Measurements from ENCODE around the gene MYBPH.

Gene MYBPH

GRCh38 chr1:203176273-203177035 lies 828 bp upstream of the MYBPH start:
- Histone ChIP-seq H3K27me3 (ENCODE audit: control insufficient read depth, insufficient read depth, low read length) (no peaks in the 10 kb centered on the region), H3K36me3 (ENCODE audit: insufficient read depth, low read length) (no peaks in the 10 kb centered on the region), H3K9ac (ENCODE audit: low read depth, low read length) (peak overlapping the region; percentile 66), H3K4me3 (ENCODE audit: low read length) (no peak overlapping the region), H3K4me1 (ENCODE audit: control insufficient read depth, insufficient read depth, low read length) (peaks cover 63% of the 10 kb centered on the region), H3K9me3 (replicated peaks; ENCODE audit: low read length) (no peaks in the 10 kb centered on the region), H3K4me2 (ENCODE audit: low read length) (peak overlapping the region; percentile 67)

DNA sequence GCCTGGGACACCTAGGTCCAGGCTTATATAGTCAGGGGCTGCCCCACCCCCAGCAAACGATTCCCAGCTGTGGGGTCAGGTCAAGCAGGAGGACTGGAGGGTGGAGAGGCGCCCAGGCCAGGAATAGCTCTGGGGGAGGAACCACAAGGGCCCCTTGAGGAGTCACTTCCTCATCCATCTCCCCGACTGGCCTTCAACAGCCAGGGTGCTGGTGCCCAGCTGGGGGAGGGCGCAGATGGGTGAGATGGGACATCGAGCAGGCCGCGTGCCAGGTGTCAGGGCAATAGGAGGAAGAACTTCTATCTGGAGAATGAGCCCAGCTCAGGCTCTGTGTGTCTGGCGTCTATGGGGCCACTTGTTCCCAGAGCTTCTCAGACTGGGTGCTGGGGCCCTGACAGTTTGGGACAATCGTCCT lies 208 bp upstream of the MYBPH start:
- no peaks in the 10 kb centered on the region for H3K36me3 ChIP-seq (ENCODE audit: insufficient read depth, low read length)
- peak overlapping the region; percentile 60 for H3K9ac ChIP-seq (ENCODE audit: low read depth, low read length)
- no peak overlapping the region for H3K4me3 ChIP-seq (ENCODE audit: low read length)
- H3K4me2 ChIP-seq (ENCODE audit: low read length), result peak overlapping the region; percentile 67
- H3K4me1 ChIP-seq (ENCODE audit: control insufficient read depth, insufficient read depth, low read length), result peaks cover 63% of the 10 kb centered on the region
- no peaks in the 10 kb centered on the region for H3K9me3 ChIP-seq (replicated peaks; ENCODE audit: low read length)
- no peaks in the 10 kb centered on the region for H3K27me3 ChIP-seq (ENCODE audit: control insufficient read depth, insufficient read depth, low read length)

DNA sequence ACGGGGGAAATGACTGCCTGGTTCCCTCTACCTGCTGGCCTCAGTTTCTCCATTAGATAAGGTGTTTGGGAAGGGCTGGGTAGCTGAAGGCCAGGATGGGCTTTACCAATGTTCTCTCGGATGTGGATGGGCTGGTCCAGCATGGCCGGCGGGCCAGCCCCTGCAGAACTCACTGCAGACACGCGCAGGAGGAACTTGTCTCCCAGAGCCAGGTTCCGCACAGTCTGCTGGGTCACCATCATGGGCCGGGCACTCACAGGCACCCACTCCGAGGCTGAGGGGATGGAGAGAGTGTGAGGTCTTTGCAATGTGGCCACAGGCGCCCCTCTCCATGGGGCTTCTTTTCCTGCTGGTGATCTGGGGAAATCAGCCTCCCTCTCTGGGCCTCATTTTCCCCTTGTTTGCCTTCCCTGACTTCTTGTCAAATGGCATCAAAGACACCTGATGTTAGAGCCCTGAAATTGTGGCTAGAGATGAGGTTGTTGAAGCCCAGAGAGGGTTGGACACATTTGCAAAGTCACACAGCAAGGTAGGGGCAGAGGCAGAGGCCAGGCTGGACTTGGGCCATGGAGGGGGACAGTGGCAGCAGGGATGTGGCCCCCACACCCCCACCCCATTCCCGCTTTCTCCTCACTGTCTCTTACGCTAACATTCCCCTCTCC lies 1.2 kb downstream of the MYBPH start:
- Histone ChIP-seq H3K9me3 (replicated peaks; ENCODE audit: low read length) (no peaks in the 10 kb centered on the region), H3K27me3 (ENCODE audit: control insufficient read depth, insufficient read depth, low read length) (no peaks in the 10 kb centered on the region), H3K4me1 (ENCODE audit: control insufficient read depth, insufficient read depth, low read length) (peaks cover 63% of the 10 kb centered on the region), H3K4me3 (ENCODE audit: low read length) (no peak overlapping the region), H3K9ac (ENCODE audit: low read depth, low read length) (no peak overlapping the region), H3K4me2 (ENCODE audit: low read length) (no peak overlapping the region), H3K36me3 (ENCODE audit: insufficient read depth, low read length) (no peaks in the 10 kb centered on the region)

DNA sequence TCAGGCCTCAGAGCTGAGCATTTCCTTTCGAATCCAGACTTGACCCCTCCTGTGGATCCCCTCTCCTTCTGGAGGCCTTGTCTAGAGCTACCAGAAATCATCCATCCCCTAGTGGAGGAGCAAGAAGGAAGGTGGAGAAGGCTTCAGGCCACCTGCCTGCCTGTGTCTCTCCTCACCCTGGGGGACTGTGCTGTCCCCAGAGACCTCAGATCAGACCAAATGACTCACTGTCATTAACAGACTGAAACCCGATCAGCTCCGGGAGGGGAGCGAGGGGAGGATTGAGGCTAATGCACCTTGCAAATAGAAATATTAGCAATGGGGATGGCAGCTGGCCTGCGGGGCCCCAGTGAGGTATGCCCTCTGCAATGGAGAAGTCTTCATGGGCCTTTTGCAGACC lies 2.1 kb downstream of the MYBPH start:
- H3K9ac ChIP-seq (ENCODE audit: low read depth, low read length), result peak overlapping the region; percentile 49
- no peak overlapping the region for H3K4me2 ChIP-seq (ENCODE audit: low read length)
- H3K36me3 ChIP-seq (ENCODE audit: insufficient read depth, low read length), result no peaks in the 10 kb centered on the region
- no peaks in the 10 kb centered on the region for H3K9me3 ChIP-seq (replicated peaks; ENCODE audit: low read length)
- H3K4me3 ChIP-seq (ENCODE audit: low read length), result no peak overlapping the region
- peaks cover 59% of the 10 kb centered on the region for H3K4me1 ChIP-seq (ENCODE audit: control insufficient read depth, insufficient read depth, low read length)
- no peaks in the 10 kb centered on the region for H3K27me3 ChIP-seq (ENCODE audit: control insufficient read depth, insufficient read depth, low read length)

DNA sequence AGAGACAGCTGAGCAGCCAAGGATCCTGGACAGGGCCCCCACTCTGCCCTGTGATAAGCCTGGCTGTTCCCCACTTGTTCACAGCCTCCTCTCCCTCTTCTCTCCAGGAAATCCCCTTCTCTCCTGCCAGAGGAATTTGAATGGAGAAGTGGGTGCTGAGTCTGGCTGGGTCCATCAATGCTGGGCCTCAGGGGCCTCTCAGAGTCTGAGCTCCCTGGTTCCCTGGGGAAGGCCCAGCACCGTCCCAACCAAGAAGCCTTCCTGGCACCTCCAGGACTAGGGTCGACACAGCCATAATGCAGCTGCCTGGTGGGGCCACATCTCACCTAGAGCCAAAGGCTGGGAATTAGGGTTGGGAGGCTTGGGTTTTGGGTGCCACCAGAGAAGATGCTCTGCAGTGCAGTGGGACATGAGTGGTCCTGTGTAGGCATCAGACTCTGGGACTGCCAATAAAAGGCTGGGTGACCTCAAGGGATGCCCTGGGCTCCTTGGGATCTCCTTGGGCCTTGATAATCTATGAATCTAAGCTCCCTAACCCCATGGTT lies 2.5 kb downstream of the MYBPH start:
- Histone ChIP-seq H3K4me1 (ENCODE audit: control insufficient read depth, insufficient read depth, low read length) (peaks cover 54% of the 10 kb centered on the region), H3K4me3 (ENCODE audit: low read length) (no peak overlapping the region), H3K36me3 (ENCODE audit: insufficient read depth, low read length) (no peaks in the 10 kb centered on the region), H3K9ac (ENCODE audit: low read depth, low read length) (peak overlapping the region; percentile 49), H3K4me2 (ENCODE audit: low read length) (no peak overlapping the region), H3K9me3 (replicated peaks; ENCODE audit: low read length) (no peaks in the 10 kb centered on the region), H3K27me3 (ENCODE audit: control insufficient read depth, insufficient read depth, low read length) (no peaks in the 10 kb centered on the region)

- H3K4me3 ChIP-seq (ENCODE audit: low read length), result no peak overlapping the region
- no peaks in the 10 kb centered on the region for H3K27me3 ChIP-seq (ENCODE audit: control insufficient read depth, insufficient read depth, low read length)
- no peaks in the 10 kb centered on the region for H3K36me3 ChIP-seq (ENCODE audit: insufficient read depth, low read length)
- H3K9me3 ChIP-seq (replicated peaks; ENCODE audit: low read length), result no peaks in the 10 kb centered on the region
- peak overlapping the region; percentile 11 for H3K9ac ChIP-seq (ENCODE audit: low read depth, low read length)
- no peak overlapping the region for H3K4me2 ChIP-seq (ENCODE audit: low read length)
- H3K4me1 ChIP-seq (ENCODE audit: control insufficient read depth, insufficient read depth, low read length), result peaks cover 47% of the 10 kb centered on the region
These were observed 3.2 kb downstream of the MYBPH start for GRCh38 chr1:203172184-203173010.

DNA sequence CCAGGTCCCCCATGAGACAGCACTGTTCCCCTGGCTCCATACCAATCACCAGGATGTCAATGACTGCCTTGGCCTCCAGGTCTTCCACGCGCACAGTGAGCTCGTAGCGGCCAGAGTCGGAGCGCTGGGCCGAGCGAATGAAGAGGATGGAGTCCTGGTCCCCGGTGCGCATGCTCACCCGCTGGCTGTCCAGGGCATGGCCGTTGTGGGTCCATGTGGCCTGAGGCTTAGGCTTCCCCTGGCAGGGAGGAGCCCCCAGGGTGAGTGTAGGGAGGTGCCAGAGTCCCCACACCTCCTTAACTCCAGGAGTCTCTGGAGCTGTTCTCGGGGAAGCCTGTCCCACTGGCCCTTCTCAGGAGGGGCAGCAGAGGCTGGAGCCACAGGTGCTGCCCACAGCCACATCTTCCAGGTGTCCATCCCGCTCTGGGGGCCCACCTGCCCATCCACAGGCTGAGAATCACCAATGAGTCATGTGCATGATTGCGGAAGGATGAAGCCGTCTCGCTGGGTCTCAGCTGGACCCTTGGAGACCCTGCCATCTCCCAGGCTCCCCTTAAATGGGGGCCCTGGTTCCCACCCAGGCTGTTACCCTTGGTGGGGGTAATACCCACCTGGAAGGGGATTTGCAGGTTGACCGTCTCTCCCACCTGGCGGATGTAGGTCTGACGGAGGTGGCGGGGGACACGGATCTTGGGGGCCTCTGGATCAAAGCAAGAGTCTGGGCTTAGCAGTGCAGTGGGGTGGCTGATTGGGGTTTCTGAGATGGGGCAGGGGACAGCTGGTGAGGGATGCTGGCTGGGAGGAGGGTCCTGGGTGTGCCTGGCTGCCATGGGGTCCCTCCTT lies 4.1 kb downstream of the MYBPH start:
- H3K4me2 ChIP-seq (ENCODE audit: low read length), result no peak overlapping the region
- no peak overlapping the region for H3K4me3 ChIP-seq (ENCODE audit: low read length)
- H3K36me3 ChIP-seq (ENCODE audit: insufficient read depth, low read length), result no peaks in the 10 kb centered on the region
- no peaks in the 10 kb centered on the region for H3K27me3 ChIP-seq (ENCODE audit: control insufficient read depth, insufficient read depth, low read length)
- H3K4me1 ChIP-seq (ENCODE audit: control insufficient read depth, insufficient read depth, low read length), result peaks cover 38% of the 10 kb centered on the region
- no peak overlapping the region for H3K9ac ChIP-seq (ENCODE audit: low read depth, low read length)
- H3K9me3 ChIP-seq (replicated peaks; ENCODE audit: low read length), result no peaks in the 10 kb centered on the region

- H3K4me1 ChIP-seq (ENCODE audit: control insufficient read depth, insufficient read depth, low read length), result peaks cover 31% of the 10 kb centered on the region
- H3K9ac ChIP-seq (ENCODE audit: low read depth, low read length), result no peak overlapping the region
- no peaks in the 10 kb centered on the region for H3K9me3 ChIP-seq (replicated peaks; ENCODE audit: low read length)
- no peaks in the 10 kb centered on the region for H3K27me3 ChIP-seq (ENCODE audit: control insufficient read depth, insufficient read depth, low read length)
- H3K4me3 ChIP-seq (ENCODE audit: low read length), result no peak overlapping the region
- no peaks in the 10 kb centered on the region for H3K36me3 ChIP-seq (ENCODE audit: insufficient read depth, low read length)
- H3K4me2 ChIP-seq (ENCODE audit: low read length), result no peak overlapping the region
These were observed 4.8 kb downstream of the MYBPH start for GRCh38 chr1:203170625-203171330.

- Histone ChIP-seq H3K27me3 (ENCODE audit: control insufficient read depth, insufficient read depth, low read length) (no peaks in the 10 kb centered on the region), H3K9me3 (replicated peaks; ENCODE audit: low read length) (no peaks in the 10 kb centered on the region), H3K9ac (ENCODE audit: low read depth, low read length) (no peak overlapping the region), H3K4me2 (ENCODE audit: low read length) (no peak overlapping the region), H3K4me3 (ENCODE audit: low read length) (no peak overlapping the region), H3K4me1 (ENCODE audit: control insufficient read depth, insufficient read depth, low read length) (peaks cover 23% of the 10 kb centered on the region), H3K36me3 (ENCODE audit: insufficient read depth, low read length) (no peaks in the 10 kb centered on the region)
These were observed 5.7 kb downstream of the MYBPH start for GRCh38 chr1:203169770-203170520.

- no peaks in the 10 kb centered on the region for H3K27me3 ChIP-seq (ENCODE audit: control insufficient read depth, insufficient read depth, low read length)
- no peak overlapping the region for H3K9ac ChIP-seq (ENCODE audit: low read depth, low read length)
- no peaks in the 10 kb centered on the region for H3K36me3 ChIP-seq (ENCODE audit: insufficient read depth, low read length)
- no peak overlapping the region for H3K4me2 ChIP-seq (ENCODE audit: low read length)
- H3K4me3 ChIP-seq (ENCODE audit: low read length), result no peak overlapping the region
- peaks cover 17% of the 10 kb centered on the region for H3K4me1 ChIP-seq (ENCODE audit: control insufficient read depth, insufficient read depth, low read length)
- no peaks in the 10 kb centered on the region for H3K9me3 ChIP-seq (replicated peaks; ENCODE audit: low read length)
These were observed 6.6 kb downstream of the MYBPH start for GRCh38 chr1:203168991-203169390.
